H1 (cell line): ENCODE results near the gene OPRD1. TPM values are rescaled to one million over a fixed set of nuclear protein-coding genes. Genes with fewer than 3 reads are reported as not detected.

Source experiments
- ASH2L ChIP-seq: fragments of 200-600, 300-600 bp; sonication (generic); IDR thresholded peaks from one replicate; pipeline ENCODE4 v1.7.1; 2017; ENCODE audit warnings: low read length
- CEBPB ChIP-seq: IDR thresholded peaks from 2 replicates; pipeline ENCODE4 v1.6.1; 2012; ENCODE audit warnings: low read depth, low read length
- CHD1 ChIP-seq: IDR thresholded peaks from 2 replicates; pipeline ENCODE4 v1.6.1; 2012; ENCODE audit warnings: low read depth, low read length, improper control_type of control experiment
- CTBP2 ChIP-seq: IDR thresholded peaks from 2 replicates; pipeline ENCODE4 v1.7.0; 2011; ENCODE audit warnings: borderline replicate concordance, mild to moderate bottlenecking, moderate library complexity, mixed read lengths, low read length; ENCODE audit not compliant: insufficient read depth, insufficient read length
- FOSL1 ChIP-seq: IDR thresholded peaks from 2 replicates; pipeline ENCODE4 v1.6.1; 2011; ENCODE audit warnings: mild to moderate bottlenecking, low read depth, low read length, moderate library complexity; ENCODE audit not compliant: insufficient read depth
- HDAC6 ChIP-seq: IDR thresholded peaks from one replicate; pipeline ENCODE4 v1.7.1; 2012; ENCODE audit warnings: low read depth, mild to moderate bottlenecking, inconsistent platforms, low read length, moderate library complexity
- JUND ChIP-seq: IDR thresholded peaks from 2 replicates; pipeline ENCODE4 v1.6.1; 2011; ENCODE audit warnings: mild to moderate bottlenecking, improper control_type of control experiment, low read length
- KDM4A ChIP-seq: IDR thresholded peaks from one replicate; pipeline ENCODE4 v1.7.1; 2012; ENCODE audit warnings: low read depth, mild to moderate bottlenecking, moderate library complexity, low read length, inconsistent platforms; ENCODE audit not compliant: severe bottlenecking
- MAFK ChIP-seq: IDR thresholded peaks from 2 replicates; pipeline ENCODE4 v1.6.1; 2012; ENCODE audit warnings: low read depth, mild to moderate bottlenecking, improper control_type of control experiment, low read length
- NANOG ChIP-seq: IDR thresholded peaks from 2 replicates; pipeline ENCODE4 v1.6.1; 2011; ENCODE audit warnings: low read length, low read depth, mild to moderate bottlenecking, inconsistent platforms; ENCODE audit not compliant: insufficient read depth, poor library complexity, severe bottlenecking
- NRF1 ChIP-seq: IDR thresholded peaks from 2 replicates; pipeline ENCODE4 v1.6.1; 2011; ENCODE audit warnings: mild to moderate bottlenecking, low read depth, low read length, improper control_type of control experiment
- POLR2A ChIP-seq, 2 experiments: IDR thresholded peaks; 1 replicate in 1 of 2; 2 replicates in 1 of 2; pipeline ENCODE4 v1.6.1; 2011; ENCODE audit warnings: low read depth in 2 of 2, low read length in 2 of 2, mild to moderate bottlenecking in 2 of 2; ENCODE audit errors: control extremely low read depth in 1 of 2
- POLR2AphosphoS5 ChIP-seq: IDR thresholded peaks from 2 replicates; pipeline ENCODE4 v1.6.1; 2011; ENCODE audit warnings: low read depth, low read length
- POU5F1 ChIP-seq: IDR thresholded peaks from 2 replicates; pipeline ENCODE4 v1.6.1; 2011; ENCODE audit warnings: low read depth, mild to moderate bottlenecking, low read length, moderate library complexity
- RAD21 ChIP-seq, 2 experiments: IDR thresholded peaks in 1 of 2; conservative IDR thresholded peaks in 1 of 2; 2 replicates each; pipeline ENCODE4 v1.6.1; 2011; ENCODE audit warnings: low read depth in 2 of 2, low read length in 2 of 2, improper control_type of control experiment in 1 of 2, inconsistent platforms in 1 of 2, mild to moderate bottlenecking in 1 of 2, moderate library complexity in 1 of 2
- RBBP5 ChIP-seq: IDR thresholded peaks from 2 replicates; pipeline ENCODE4 v1.7.1; 2012; ENCODE audit warnings: low read depth, mild to moderate bottlenecking, inconsistent platforms, low read length, moderate library complexity, borderline replicate concordance
- RXRA ChIP-seq: IDR thresholded peaks from 2 replicates; pipeline ENCODE4 v1.6.1; 2011; ENCODE audit warnings: low read depth, mild to moderate bottlenecking, low read length, moderate library complexity; ENCODE audit not compliant: insufficient read depth
- SIRT6 ChIP-seq: IDR thresholded peaks from one replicate; pipeline ENCODE4 v1.7.1; 2012; ENCODE audit warnings: low read length, inconsistent platforms
- SIX5 ChIP-seq: IDR thresholded peaks from 2 replicates; pipeline ENCODE4 v1.6.1; 2011; ENCODE audit warnings: mild to moderate bottlenecking, low read depth, low read length
- SP2 ChIP-seq: IDR thresholded peaks from 2 replicates; pipeline ENCODE4 v1.6.1; 2012; ENCODE audit warnings: mild to moderate bottlenecking, low read length, inconsistent platforms
- SRF ChIP-seq: IDR thresholded peaks from 2 replicates; pipeline ENCODE4 v1.6.1; 2011; ENCODE audit warnings: mild to moderate bottlenecking, low read depth, low read length, moderate library complexity
- SUZ12 ChIP-seq: fragments of 200-600 bp; sonication (generic); IDR thresholded peaks from 2 replicates; pipeline ENCODE4 v1.6.1; 2012; ENCODE audit warnings: mild to moderate bottlenecking, inconsistent platforms, low read length, moderate library complexity, mixed read lengths
- TAF1 ChIP-seq: IDR thresholded peaks from 2 replicates; pipeline ENCODE4 v1.6.1; 2011; ENCODE audit warnings: mild to moderate bottlenecking, low read depth, low read length
- YY1 ChIP-seq: IDR thresholded peaks from 2 replicates; pipeline ENCODE4 v1.6.1; 2011; ENCODE audit warnings: low read depth, mild to moderate bottlenecking, low read length
- polyA plus RNA-seq, 7 experiments: library from polyadenylated mRNA; depleted of rRNA in 3 of 7; stranded (reverse) in 5 of 7; unstranded in 2 of 7; fragments of >200 nt in 5 of 7; fragments of 200-250 nt in 2 of 7; gene quantifications; 1 replicate in 5 of 7; 2 replicates in 1 of 7; 4 replicates in 1 of 7; pipeline versions ENCODE4 v1.2.1 to v1.2.3, GENCODE V29; 2011 to 2013; ENCODE audit warnings: missing spikeins in 2 of 7, mixed read lengths in 2 of 7
- total RNA-seq: library from RNA; stranded (reverse); fragmentation: NEBNext Ultra II Directional; extraction: Animal tissue kit (Norgen Biotek cat#: 25700); gene quantifications from 2 replicates; pipeline ENCODE4 v1.2.1, GENCODE V29; 2021
- TF ChIP-seq, protein P1 (sequence below): IDR thresholded peaks from 2 replicates; pipeline ENCODE4 v1.6.1; 2011; ENCODE audit warnings: low read length, improper control_type of control experiment

OPRD1 gene
- total and polyA plus RNA-seq, 2 of the 8 experiments (the other 6 are each of a cell fraction or from before 2014, with no cell fraction given) = 2.6 to 3.7 TPM

GRCh38 chr1:28914228-28915030 lies 102.5 kb downstream of the OPRD1 start, which contains the start of gene EPB41 (continued):
- peak; percentile 78 to 90 for TF ChIP-seq POLR2A (IDR thresholded peaks at IDR 0.05; ENCODE audit: control extremely low read depth in 1 of 2, low read depth in 2 of 2, low read length in 2 of 2)
- TF ChIP-seq TAF1 = peak; percentile 92
- no peak for TF ChIP-seq CHD1
- TF ChIP-seq RAD21 (IDR thresholded peaks at IDR 0.05 in 1 of 2, conservative IDR thresholded peaks at IDR 0.05 in 1 of 2; ENCODE audit: low read depth in 2 of 2, low read length in 2 of 2) = no peak
- TF ChIP-seq FOSL1 = no peak
- no peak for TF ChIP-seq RXRA
- TF ChIP-seq SRF = no peak
- TF ChIP-seq NANOG = no peak
- peak; percentile 97; the same call in 1 of the 2 replicates for TF ChIP-seq RBBP5
- TF ChIP-seq, protein P1, sequence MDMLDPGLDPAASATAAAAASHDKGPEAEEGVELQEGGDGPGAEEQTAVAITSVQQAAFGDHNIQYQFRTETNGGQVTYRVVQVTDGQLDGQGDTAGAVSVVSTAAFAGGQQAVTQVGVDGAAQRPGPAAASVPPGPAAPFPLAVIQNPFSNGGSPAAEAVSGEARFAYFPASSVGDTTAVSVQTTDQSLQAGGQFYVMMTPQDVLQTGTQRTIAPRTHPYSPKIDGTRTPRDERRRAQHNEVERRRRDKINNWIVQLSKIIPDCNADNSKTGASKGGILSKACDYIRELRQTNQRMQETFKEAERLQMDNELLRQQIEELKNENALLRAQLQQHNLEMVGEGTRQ = peak; percentile 67
- no peak for TF ChIP-seq SIX5
- no peak for TF ChIP-seq SP2
- peak; percentile 28 for TF ChIP-seq CTBP2
- no peak for TF ChIP-seq SUZ12
- TF ChIP-seq YY1 = no peak
- TF ChIP-seq CEBPB = no peak
- no peak for TF ChIP-seq MAFK
- no peak for TF ChIP-seq POU5F1
- TF ChIP-seq SIRT6 = no peak
- peak; percentile 92 for TF ChIP-seq KDM4A
- TF ChIP-seq NRF1 = peak; percentile 77
- no peak for TF ChIP-seq JUND
- no peak for TF ChIP-seq HDAC6
- peak; percentile 46; the same call in 1 of the 2 replicates for TF ChIP-seq POLR2AphosphoS5
- TF ChIP-seq ASH2L = peak; percentile 42
